Skin epidermis (tissue), 12 donors: Measurements from ENCODE around the gene PPP1R13L.

ENCODE experiments used
- H3K27ac ChIP-seq, 21 experiments: fragments of 200-600 bp; sonication (generic) in 11 of 21; one replicate each; pipeline ENCODE4 v1.5.0; 2020; ENCODE audit warnings: mild to moderate bottlenecking in 3 of 21, inconsistent platforms in 2 of 21, moderate library complexity in 2 of 21
- H3K4me3 ChIP-seq, 7 experiments: fragments of 200-600 bp; sonication (generic) in 2 of 7; one replicate each; pipeline ENCODE4 v1.5.0; 2020; ENCODE audit warnings: inconsistent platforms in 2 of 7, mild to moderate bottlenecking in 2 of 7, moderate library complexity in 1 of 7

PPP1R13L gene

GRCh38 chr19:45385392-45386221 is 19.3 kb downstream of the PPP1R13L start:
- no peak overlapping the region for H3K27ac ChIP-seq
- no peak overlapping the region for H3K4me3 ChIP-seq

DNA sequence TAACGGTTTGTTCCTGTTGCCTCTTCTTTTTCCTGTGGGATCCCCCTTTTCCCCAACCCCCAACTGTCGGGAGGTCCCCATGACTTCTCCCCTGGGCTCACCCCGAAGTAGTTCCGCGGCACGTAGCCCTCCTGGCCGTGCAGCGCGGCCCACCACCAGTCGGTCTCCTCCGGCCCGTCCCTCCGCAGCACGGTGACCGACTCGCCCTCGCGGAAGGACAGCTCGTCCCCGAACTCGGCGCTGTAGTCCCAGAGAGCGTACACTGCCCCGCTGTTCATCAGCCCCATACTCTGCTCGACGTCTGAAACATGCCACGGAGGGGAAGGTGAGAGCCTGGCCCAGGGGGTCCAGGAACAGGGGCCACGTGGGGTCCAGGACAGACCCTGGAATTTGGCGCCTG is 22.4 kb downstream of the PPP1R13L start:
- no peak overlapping the region for H3K4me3 ChIP-seq
- no peak overlapping the region for H3K27ac ChIP-seq

GRCh38 chr19:45380107-45380506 is 24.8 kb downstream of the PPP1R13L start:
- H3K4me3 ChIP-seq, result no peak overlapping the region
- peak overlapping the region in 3 of 21 experiments; percentile 7 to 54 (median 37) for H3K27ac ChIP-seq

DNA sequence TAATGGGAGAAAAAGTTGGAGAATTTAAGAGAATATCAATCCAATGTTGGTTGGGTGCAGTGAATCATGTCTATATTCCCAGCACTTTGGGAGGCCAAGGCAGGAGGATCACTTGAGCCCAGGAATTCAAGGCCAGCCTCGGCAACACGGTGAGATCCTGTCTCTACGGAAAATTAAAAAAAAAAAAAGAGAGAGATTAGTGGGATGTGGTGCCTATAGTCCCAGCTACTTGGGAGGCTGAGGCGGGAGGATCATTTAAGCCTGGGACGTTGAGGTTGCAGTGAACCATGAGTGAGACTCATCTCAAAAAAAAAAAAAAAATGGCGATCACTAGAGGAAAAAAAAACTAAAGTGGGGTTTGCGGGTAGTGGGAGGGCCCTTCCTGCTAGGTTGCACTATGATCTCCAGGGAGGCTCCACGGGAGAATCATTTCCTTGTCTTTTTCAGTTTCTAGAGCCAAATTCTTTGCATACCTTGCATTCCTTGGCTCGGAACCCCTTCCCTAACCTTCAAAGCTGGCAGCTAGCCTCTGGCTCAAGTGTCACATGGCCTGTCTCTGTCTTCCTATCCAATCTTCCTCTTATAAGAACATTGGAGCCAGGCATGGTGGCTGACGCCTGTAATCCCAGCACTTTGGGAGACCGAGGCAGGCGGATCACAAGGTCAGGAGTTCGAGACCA is 28.7 kb downstream of the PPP1R13L start:
- peak overlapping the region in 5 of 21 experiments; percentile 29 to 74 (median 35) for H3K27ac ChIP-seq
- H3K4me3 ChIP-seq, result no peak overlapping the region

DNA sequence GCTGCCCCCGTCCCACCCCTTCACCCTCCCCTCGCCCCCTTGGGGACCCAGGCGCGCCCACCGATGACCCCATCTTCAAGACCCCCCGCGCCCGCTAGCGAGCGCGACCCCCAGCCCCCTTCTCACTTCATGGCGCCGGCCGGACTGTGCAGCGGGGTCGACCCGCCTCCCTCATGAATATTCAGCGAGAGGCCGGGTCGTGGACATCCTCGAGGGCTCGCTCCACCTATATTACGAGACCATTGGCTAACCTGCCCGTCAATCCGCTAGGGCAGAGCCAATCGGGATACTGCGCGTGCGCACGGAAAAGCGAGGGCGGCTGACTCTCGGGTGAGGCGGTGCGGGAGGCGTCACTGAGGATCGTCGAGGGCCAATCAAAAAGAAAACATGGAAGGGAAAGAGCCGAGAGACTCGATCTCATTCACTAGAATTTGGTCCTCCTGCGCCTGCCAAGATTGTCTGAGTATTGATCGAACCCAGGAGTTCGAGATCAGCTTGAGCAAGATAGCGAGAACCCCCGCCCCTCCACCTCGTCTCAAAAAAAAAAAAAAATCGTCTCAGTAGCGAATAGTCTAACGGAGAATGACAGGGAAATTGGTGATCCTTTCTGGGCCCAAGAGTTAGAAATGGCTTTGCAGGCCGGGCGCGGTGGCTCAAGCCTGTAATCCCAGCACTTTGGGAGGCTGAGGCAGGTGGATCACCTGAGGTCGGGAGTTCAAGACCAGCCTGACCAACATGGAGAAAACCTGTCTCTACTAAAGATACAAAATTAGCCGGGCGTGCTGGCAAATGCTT is 34.3 kb downstream of the PPP1R13L start, which contains the start of gene ERCC2:
Gene ERCC2, minus strand, starts transcription at position 164 of the 795 bp plus-strand sequence. Its CDS starts 33 bp downstream, at position 131.
- peak within 1 kb of the TSS in 20 of 21 experiments; percentile 14 to 89 (median 76) for H3K27ac ChIP-seq
- peak within 1 kb of the TSS; percentile 62 to 93 (median 78) for H3K4me3 ChIP-seq

- Histone ChIP-seq H3K27ac (no peak overlapping the region), H3K4me3 (no peak overlapping the region)
These were observed 36.0 kb downstream of the PPP1R13L start for GRCh38 chr19:45368737-45369340.

DNA sequence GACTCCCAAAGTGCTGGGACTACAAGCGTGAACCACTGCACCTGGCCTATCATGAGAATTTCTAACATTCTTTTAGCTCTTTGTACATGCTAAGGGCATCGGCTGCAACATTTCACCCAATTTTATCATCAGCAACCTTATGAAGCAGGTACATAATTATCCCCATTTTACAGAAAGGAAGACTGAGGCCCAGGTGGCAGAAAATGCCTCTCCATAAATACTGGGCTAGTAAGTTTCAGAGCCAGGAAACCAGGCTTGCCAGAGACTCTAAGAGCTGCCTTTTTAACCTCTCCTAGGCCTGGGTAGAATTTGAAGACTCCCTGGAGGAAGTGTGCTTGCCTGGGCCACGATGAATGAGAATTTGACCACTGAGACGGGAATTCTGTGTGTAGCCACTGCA is 36.7 kb downstream of the PPP1R13L start:
- Histone ChIP-seq H3K4me3 (no peak overlapping the region), H3K27ac (no peak overlapping the region)

DNA sequence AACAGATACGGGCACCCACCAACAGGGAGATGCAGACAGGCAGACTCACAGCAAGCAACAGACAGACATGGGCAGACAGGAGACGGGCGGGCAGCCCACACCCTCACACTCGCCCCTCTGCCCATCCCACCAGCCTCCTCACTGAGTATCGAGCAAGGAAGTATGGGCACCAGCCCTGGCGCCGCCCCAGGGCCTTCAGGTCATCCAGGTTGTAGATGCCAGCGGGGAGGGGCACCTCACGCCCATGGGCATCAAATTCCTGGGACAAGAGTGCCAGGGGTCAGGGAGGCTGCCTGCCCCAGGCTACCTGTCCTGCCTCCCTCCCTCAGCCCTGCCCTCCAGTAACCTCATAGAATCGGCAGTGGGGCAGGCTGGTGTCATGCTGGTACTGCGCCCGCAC is 40.2 kb downstream of the PPP1R13L start:
- Histone ChIP-seq H3K27ac (no peak overlapping the region), H3K4me3 (no peak overlapping the region)

- no peak overlapping the region for H3K27ac ChIP-seq
- no peak overlapping the region for H3K4me3 ChIP-seq
These were observed 40.9 kb downstream of the PPP1R13L start for GRCh38 chr19:45363861-45364459.

GRCh38 chr19:45362291-45362690 is 42.6 kb downstream of the PPP1R13L start:
- Histone ChIP-seq H3K27ac (no peak overlapping the region), H3K4me3 (no peak overlapping the region)

- H3K4me3 ChIP-seq, result no peak overlapping the region
- H3K27ac ChIP-seq, result no peak overlapping the region
These were observed 43.3 kb downstream of the PPP1R13L start for GRCh38 chr19:45361608-45362007.

- Histone ChIP-seq H3K4me3 (no peak overlapping the region), H3K27ac (no peak overlapping the region)
These were observed 46.6 kb downstream of the PPP1R13L start for GRCh38 chr19:45358213-45358792.

DNA sequence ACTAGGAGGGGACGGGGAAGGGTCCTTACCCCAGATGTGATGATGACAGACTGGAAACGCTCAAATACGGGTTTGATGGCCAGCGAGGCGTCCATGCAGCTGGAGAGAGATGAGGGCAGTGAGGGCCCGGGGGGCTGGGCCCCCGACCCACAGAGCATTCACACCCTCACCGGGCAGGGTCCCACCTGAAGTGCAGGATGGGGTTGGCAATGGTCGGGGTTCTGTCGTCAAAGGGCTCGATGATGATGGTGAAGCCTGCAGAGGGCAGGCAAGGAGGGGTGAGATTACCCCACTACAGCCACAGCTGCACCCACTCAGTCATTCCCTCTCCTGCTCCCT is 47.5 kb downstream of the PPP1R13L start:
- H3K4me3 ChIP-seq, result no peak overlapping the region
- H3K27ac ChIP-seq, result no peak overlapping the region

- Histone ChIP-seq H3K27ac (no peak overlapping the region), H3K4me3 (no peak overlapping the region)
These were observed 48.0 kb downstream of the PPP1R13L start for GRCh38 chr19:45356760-45357444.

DNA sequence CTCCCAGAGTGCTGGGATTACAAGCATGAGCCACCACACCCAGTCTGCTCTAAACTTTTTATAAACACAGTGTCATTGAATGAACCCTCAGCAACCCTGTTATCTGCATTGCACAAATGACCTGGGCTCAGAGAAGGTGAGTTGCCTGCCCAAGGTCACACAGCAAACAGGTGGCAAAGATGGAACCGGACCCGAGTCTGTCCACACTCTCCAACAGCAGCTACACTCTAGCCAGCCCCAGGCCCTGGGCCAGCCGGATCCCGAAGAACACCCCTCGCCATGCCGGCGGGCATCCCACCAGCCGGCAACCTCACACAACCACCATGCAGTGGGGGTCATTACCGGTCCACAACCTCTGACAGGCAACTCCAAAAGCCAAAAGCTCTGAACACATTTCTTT is 49.0 kb downstream of the PPP1R13L start:
- H3K4me3 ChIP-seq, result no peak overlapping the region
- H3K27ac ChIP-seq, result no peak overlapping the region

GRCh38 chr19:45355402-45355801 is 49.5 kb downstream of the PPP1R13L start:
- Histone ChIP-seq H3K27ac (no peak overlapping the region), H3K4me3 (no peak overlapping the region)

GRCh38 chr19:45354241-45354842 is 50.5 kb downstream of the PPP1R13L start:
- Histone ChIP-seq H3K27ac (no peak overlapping the region), H3K4me3 (no peak overlapping the region)
